NCI-H446 (cell line): ENCODE measurements around the gene TXLNB.
"Not testable (repeated sequence)": the region's sequence is repeated elsewhere in the genome, so short reads cannot be mapped to it uniquely, and the experiment has no call there.

Experiments used
- DNase-seq, 2 experiments: peaks; one replicate each; lab custom pipeline; 2025; lab: John Stamatoyannopoulos, UW

Gene TXLNB

DNA sequence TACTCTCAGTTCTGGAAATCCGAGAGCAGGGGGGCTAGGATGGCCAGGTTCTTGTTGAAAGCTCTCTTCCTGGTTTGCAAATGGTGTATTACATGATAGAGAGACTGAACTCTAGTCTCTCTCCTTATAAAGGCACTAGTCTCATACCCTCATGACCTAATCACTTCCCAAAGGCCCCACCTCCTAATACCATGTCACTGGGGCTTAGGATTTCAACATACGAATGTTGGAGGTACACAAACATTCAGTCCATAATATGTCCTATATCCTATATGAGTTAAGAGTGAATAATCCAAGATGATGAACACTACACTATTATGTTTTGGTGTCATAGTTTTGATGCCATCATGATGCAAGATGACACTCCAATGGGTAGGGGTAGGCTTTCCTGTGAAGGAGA, 20.0 kb upstream of the TXLNB start:
- DNase-seq, result no peak

- no peak for DNase-seq
Measured at GRCh38 chr6:139308936-139309603, 17.3 kb upstream of the TXLNB start.

- DNase-seq, result no peak
Measured at GRCh38 chr6:139308286-139308916, 16.6 kb upstream of the TXLNB start.

- DNase-seq, result no peak
Measured at GRCh38 chr6:139306291-139306981, 14.6 kb upstream of the TXLNB start.

GRCh38 chr6:139303185-139303584, 11.4 kb upstream of the TXLNB start:
- DNase-seq, result no peak

DNA sequence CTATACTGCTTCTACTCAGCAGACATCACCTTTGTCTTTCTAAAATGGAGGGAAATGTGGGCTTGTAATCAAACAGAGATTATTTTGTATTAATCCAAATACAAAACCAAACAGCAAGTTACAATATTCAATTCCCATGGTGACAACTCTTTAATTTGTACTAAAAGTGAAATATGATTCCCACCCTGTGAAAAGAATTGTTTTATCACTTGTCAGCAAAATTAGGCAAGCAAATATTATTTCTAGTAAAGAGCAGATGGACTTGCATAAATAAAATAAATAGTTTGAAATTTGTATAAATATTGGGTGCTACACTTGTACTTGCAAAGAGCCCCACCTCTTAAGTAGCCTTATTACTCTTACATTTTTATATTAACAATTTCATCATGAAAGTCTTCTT, 6.1 kb upstream of the TXLNB start:
- no peak for DNase-seq

GRCh38 chr6:139296927-139297326, 5.1 kb upstream of the TXLNB start:
- DNase-seq, result no peak

DNA sequence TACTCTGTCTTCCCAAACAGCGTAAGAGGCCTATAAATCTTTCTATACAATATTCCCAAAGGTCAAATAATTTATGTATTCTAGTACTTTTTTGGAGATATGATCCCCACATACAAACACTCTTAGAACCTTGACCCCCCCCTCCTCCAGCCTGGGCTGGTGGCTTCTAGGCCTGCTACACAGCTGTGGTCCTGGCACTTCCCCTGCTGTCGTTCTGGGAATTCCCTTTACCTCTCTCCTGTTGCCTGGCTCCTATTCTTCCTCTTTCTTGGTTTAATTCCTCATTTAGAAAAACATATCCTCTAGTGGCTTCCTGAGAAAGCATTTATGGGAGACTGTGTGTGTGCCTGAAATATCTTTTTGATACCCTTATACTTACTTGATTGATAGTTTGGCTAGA, 4.1 kb upstream of the TXLNB start:
- no peak for DNase-seq

DNA sequence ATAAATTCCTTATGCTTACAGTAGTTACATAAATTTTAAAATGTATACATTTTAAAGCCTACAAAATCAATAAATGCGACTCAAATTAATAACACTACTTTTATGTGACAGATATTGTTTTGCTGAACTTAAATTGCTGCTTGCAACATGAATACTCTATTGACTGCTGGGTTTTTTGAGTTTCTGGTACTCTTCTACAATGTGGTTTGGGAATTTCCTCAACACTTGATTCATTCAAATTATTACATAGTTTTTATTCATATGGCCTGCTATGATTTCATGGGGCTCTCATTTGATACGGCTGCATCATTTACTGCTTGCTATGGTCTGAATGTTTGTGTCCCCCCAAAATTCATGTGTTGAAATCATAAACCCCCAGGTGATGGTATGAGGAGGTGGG, 2.3 kb upstream of the TXLNB start:
- DNase-seq, result no peak

GRCh38 chr6:139293230-139293629, 1.4 kb upstream of the TXLNB start:
- DNase-seq, result not testable (repeated sequence)

- DNase-seq, result no peak
Measured at GRCh38 chr6:139290787-139291311, 949 bp downstream of the TXLNB start.

- no peak for DNase-seq
Measured at GRCh38 chr6:139289233-139289632, 2.6 kb downstream of the TXLNB start.

- DNase-seq, result peak in 1 of 2 experiments; percentile 17
Measured at GRCh38 chr6:139288496-139289040, 3.2 kb downstream of the TXLNB start.

DNA sequence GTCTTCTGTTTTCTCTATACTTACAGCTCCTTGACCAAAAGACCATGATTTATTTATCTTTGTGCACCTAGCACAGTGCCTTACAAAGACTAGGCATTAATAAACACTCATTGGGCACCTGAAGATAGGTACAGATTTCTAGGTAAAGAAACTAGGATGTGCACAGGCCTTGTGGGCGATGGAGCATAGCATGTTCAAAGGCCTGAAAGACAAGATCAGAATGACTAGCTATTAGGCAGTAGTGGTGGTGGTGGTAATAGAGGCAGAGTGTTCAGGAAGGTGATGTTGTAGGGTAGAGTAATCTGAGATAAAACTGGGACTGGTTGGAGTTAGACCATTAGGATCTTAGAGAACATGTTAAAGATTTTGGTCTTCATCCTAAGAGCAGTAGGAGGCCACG, 3.9 kb downstream of the TXLNB start:
- DNase-seq, result no peak

GRCh38 chr6:139286438-139286837, 5.4 kb downstream of the TXLNB start:
- DNase-seq, result not testable (repeated sequence)

GRCh38 chr6:139285590-139285989, 6.2 kb downstream of the TXLNB start:
- DNase-seq, result no peak

DNA sequence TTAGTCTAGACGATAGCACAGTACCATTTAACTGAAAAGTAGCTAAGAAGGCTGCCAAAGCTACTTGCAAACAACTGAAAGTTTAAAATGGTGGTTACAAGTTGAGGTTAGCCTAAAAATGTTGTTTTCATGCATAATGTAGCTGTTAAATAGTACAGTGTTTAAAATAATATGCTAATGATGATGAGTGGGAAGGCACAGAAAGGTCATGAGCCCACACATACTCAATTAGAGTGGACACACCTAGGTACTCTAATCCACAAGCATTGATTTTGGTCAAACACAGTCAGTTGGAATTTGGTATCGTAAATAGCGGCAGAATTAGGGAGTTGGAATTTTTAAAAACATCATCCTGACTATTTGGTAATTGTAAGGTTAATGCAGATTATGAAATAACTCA, 7.0 kb downstream of the TXLNB start:
- DNase-seq, result no peak

DNA sequence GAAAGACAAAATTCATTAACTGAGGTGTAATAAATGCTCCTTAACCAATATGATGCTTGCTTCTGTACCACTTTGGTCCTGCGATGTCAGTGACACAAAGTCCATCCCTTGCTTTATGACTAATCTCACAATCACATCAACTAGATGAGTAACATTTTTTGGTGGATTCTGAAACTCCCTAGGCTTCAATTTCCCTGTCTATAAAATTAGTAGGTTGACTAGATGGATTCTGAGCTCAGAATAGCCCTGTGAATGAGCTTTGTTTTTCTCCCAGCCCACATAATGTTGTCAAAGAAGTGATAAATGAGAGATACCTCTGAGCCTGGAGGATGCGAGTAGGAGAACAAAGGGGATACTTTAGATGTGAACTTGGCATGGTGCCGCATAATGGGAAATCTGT, 9.1 kb downstream of the TXLNB start:
- DNase-seq, result no peak

DNA sequence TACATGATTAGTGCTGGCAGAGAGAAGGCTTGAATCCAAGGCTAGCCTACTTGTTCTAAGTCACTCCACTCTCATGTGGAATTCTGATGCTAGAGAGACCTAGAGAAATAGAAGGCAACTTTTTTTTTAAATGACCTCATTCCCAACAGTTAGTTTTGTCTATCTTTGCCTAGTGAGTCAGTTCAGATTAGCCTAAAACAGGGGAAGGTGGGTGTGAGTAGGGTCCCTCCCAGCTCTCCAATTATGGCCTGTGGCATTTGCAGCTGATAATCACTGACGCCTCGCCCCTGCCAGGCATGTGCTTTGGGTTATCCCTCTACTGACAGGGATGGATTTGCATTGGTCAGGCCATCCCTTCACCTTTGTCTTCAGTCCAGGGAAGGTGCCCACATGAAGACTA, 13.6 kb downstream of the TXLNB start:
- DNase-seq, result no peak

DNA sequence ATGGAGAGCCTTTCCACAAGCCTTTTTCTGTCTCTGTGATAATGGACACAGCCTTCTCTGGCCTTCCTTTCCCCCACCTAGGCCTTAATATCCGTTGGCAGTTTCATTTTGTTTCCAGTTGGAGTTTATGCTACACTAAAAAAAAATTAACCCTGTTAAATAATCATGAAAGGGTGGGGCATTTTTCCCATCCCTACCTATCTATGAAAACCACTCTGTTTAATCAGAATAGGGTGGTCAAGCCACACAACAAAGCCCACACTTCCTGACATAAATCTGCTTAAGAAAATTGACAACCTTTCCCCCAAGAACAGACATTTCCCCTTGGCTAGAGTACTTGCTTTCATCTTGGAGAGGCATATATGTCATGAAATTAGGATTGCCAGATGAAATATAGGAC, 14.2 kb downstream of the TXLNB start:
- no peak for DNase-seq

GRCh38 chr6:139277161-139277560, 14.6 kb downstream of the TXLNB start:
- DNase-seq, result no peak

GRCh38 chr6:139275279-139276055, 16.3 kb downstream of the TXLNB start:
- DNase-seq, result no peak
